Body of pancreas (tissue), 4 donors: ENCODE measurements around the gene TTC28. TPM values are rescaled to one million over a fixed set of nuclear protein-coding genes. Genes with fewer than 3 reads are reported as not detected.

ENCODE experiments used
- ATAC-seq: fragments of 150-250 bp; one replicate; pipeline ENCODE4 v1.9.1; 2016
- DNase-seq, 4 donors: peaks; one replicate each; pipeline ENCODE4 v3.0.0-alpha.2; 2019
- H3K27ac ChIP-seq, 4 donors: fragments of 200-600 bp; sonication (generic); 1 replicate in 3 of 4; 2 replicates in 1 of 4; pipeline versions ENCODE4 v1.5.1 to v1.6.1; 2016 to 2019; ENCODE audit warnings: mild to moderate bottlenecking in 1 of 4, mixed read lengths in 1 of 4, moderate library complexity in 1 of 4
- H3K27me3 ChIP-seq, 2 donors: fragments of 200-600 bp; sonication (generic); one replicate each; pipeline ENCODE4 v1.6.0; 2016; ENCODE audit warnings: mild to moderate bottlenecking in 1 of 2
- H3K36me3 ChIP-seq, 2 donors: fragments of 200-600 bp; sonication (generic); replicated peaks in 1 of 2; 2 replicates each; pipeline ENCODE4 v1.5.1; 2016; ENCODE audit warnings: low read depth in 2 of 2; ENCODE audit not compliant: insufficient read depth in 1 of 2
- H3K4me1 ChIP-seq: fragments of 200-600 bp; sonication (generic); one replicate; pipeline ENCODE4 v1.6.0; 2016
- H3K4me3 ChIP-seq, 2 donors: fragments of 200-600 bp; sonication (generic); 1 replicate in 1 of 2; 2 replicates in 1 of 2; pipeline ENCODE4 v1.5.1; 2016 to 2019
- H3K9me3 ChIP-seq, 3 donors: fragments of 200-600 bp; sonication (generic); 1 replicate in 2 of 3; 2 replicates in 1 of 3; pipeline ENCODE4 v1.5.1; 2016
- POLR2A ChIP-seq, 3 donors: fragments of 450-650 bp; IDR thresholded peaks; one replicate each; pipeline ENCODE4 v1.6.1; 2016; ENCODE audit warnings: antibody characterized with exemption in 3 of 3, mild to moderate bottlenecking in 2 of 3
- WGBS, 2 donors: methylation state at CpG; one replicate each; pipeline ENCODE4 v1.1.5; 2017; 5-methylcytosine and 5-hydroxymethylcytosine counted together
- intact Hi-C: fragments of 100-400 bp; cut with DNase I; formaldehyde crosslinking; loops from one replicate; pipeline ENCODE4 v1.15.1; 2023
- total RNA-seq, 2 donors: library from RNA; depleted of rRNA; stranded (reverse); fragments of >200 nt; gene quantifications; one replicate each; pipeline ENCODE4 v1.1.0, GENCODE V29; 2016
- TF ChIP-seq, protein P1 (sequence below), 7 experiments: fragments of 450-650 bp in 4 of 7; fragments of 200-600 bp in 3 of 7; sonication (generic) in 3 of 7; IDR thresholded peaks; one replicate each; pipeline ENCODE4 v1.5.1; 2016 to 2019; ENCODE audit warnings: antibody characterized with exemption in 7 of 7

Gene TTC28
- total RNA-seq, 2 donors from 2014 or later: 21.0 to 87.3 TPM

DNA sequence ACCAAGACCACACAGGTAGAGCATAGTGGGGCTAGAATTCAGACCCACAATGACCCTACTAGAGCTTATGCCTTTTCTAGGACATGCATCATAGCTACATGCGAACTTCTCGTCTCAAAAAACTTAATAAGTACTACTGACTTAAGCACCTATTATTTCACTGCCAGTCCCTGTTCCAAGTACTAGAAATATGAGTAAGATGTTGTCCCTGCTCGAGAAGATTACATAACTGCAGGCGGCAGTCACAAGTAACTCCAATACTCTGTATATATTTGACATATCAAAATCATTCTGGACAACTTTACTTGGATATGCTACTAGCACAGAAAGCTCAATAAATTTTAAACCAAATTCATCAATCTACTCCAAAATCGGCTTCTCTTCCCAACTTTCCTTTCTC is 235.0 kb downstream of the TTC28 start:
- 56 to 67% methylated on average over 5 of the region's 5 CpGs for WGBS, 2 donors
- H3K36me3 ChIP-seq: no peaks in the 10 kb centered on the region
- intact Hi-C loops: loop anchor here (10.0 kb wide), 1 partner anchor 420 kb away; no protein-coding TSS in a partner anchor
- ATAC-seq (no peak), DNase-seq (no peak)
- H3K27ac ChIP-seq: no peak overlapping the region
- no peaks in the 10 kb centered on the region for H3K9me3 ChIP-seq
- no peak for TF ChIP-seq POLR2A (IDR thresholded peaks at IDR 0.05)
- TF ChIP-seq, protein P1, sequence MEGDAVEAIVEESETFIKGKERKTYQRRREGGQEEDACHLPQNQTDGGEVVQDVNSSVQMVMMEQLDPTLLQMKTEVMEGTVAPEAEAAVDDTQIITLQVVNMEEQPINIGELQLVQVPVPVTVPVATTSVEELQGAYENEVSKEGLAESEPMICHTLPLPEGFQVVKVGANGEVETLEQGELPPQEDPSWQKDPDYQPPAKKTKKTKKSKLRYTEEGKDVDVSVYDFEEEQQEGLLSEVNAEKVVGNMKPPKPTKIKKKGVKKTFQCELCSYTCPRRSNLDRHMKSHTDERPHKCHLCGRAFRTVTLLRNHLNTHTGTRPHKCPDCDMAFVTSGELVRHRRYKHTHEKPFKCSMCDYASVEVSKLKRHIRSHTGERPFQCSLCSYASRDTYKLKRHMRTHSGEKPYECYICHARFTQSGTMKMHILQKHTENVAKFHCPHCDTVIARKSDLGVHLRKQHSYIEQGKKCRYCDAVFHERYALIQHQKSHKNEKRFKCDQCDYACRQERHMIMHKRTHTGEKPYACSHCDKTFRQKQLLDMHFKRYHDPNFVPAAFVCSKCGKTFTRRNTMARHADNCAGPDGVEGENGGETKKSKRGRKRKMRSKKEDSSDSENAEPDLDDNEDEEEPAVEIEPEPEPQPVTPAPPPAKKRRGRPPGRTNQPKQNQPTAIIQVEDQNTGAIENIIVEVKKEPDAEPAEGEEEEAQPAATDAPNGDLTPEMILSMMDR (IDR thresholded peaks at IDR 0.05): no peak
- no peak overlapping the region for H3K4me3 ChIP-seq
- no peaks in the 10 kb centered on the region for H3K27me3 ChIP-seq
- peaks cover 29% of the 10 kb centered on the region for H3K4me1 ChIP-seq

DNA sequence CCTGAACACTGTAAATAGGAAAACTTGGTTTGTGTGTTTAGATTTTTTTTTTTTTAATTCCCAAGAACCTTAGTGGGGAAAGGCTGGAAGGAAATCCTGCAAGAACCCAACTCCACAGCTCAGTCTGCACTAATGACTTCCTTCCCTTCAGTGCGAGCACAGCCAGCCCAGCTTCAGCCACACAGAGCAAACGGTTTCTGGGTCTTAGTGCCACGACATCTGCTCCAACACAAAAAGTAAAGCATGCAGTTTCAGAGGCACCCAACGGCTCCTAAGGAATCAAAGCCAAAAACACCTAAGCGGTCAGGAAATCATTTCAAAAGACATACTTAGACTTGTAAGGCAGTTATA is 236.1 kb downstream of the TTC28 start:
- DNase-seq: peak; percentile 66 to 79 (median 72)
- ATAC-seq: peak; percentile 68
- H3K4me1 ChIP-seq: peaks cover 32% of the 10 kb centered on the region
- H3K9me3 ChIP-seq: no peaks in the 10 kb centered on the region
- H3K4me3 ChIP-seq: peak overlapping the region in 1 of 2 donors; percentile 6
- 0 to 3% methylated on average over 5 of the region's 5 CpGs for WGBS, 2 donors
- H3K36me3 ChIP-seq: no peaks in the 10 kb centered on the region
- intact Hi-C loops: loop anchor here (10.0 kb wide), 1 partner anchor 419 kb away; no protein-coding TSS in a partner anchor
- no peaks in the 10 kb centered on the region for H3K27me3 ChIP-seq
- peak overlapping the region in 3 of 4 donors; percentile 60 to 80 (median 77) for H3K27ac ChIP-seq
- TF ChIP-seq, protein P1 (IDR thresholded peaks at IDR 0.05): no peak
- peak in 2 of 3 donors; percentile 67 to 75 for TF ChIP-seq POLR2A (IDR thresholded peaks at IDR 0.05)

DNA sequence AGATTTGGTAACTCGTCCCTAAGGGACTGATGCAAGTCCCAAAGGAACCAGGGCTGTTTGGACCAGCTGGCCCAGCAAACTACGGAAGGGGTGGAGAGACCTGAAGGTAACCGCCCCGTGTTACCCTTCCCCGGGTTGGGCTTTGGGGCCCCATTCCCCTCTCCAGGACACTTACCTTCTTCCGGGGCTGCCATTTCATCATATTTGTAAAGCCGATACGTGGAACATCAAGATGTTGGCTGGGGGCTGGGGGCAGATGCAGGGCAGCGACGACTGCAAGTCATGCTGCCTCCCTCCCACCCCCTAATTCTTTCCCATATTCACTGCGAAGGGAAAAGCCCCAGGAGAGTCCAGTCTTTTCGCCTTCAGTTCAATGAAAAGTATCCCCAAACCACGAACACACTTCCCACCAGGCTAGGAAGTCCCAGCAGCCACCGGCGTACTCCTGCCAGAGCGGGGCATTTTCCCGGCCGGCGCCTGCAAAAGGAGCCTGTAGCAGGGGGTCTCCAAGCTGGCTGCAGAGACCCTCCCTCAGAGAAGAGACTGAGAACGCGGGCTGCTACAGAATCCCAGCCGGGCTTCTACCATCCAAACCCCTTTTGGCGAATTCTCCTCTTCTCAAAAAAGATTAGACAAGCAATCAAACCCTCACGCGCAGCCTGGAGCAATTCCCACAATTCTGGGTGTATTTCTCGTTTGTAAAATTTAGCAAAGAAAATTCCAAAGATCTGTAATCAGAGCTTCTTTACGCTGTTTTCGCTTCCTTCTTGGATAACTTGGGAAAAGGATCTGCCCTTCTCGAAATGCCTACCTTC is 236.7 kb downstream of the TTC28 start:
- Histone ChIP-seq H3K36me3 (no peaks in the 10 kb centered on the region), H3K4me3 (peak overlapping the region; percentile 6 to 35), H3K9me3 (no peaks in the 10 kb centered on the region), H3K27me3 (no peaks in the 10 kb centered on the region), H3K4me1 (peaks cover 36% of the 10 kb centered on the region), H3K27ac (peak overlapping the region; percentile 60 to 80 (median 77))
- DNase-seq (peak; percentile 41 to 52 (median 46)), ATAC-seq (peak; percentile 46)
- intact Hi-C loops: loop anchor here (10.0 kb wide), 1 partner anchor 418 kb away; no protein-coding TSS in a partner anchor
- WGBS, 2 donors: 1% methylated on average over 29 of the region's 29 CpGs
- TF ChIP-seq, protein P1 (IDR thresholded peaks at IDR 0.05): no peak

DNA sequence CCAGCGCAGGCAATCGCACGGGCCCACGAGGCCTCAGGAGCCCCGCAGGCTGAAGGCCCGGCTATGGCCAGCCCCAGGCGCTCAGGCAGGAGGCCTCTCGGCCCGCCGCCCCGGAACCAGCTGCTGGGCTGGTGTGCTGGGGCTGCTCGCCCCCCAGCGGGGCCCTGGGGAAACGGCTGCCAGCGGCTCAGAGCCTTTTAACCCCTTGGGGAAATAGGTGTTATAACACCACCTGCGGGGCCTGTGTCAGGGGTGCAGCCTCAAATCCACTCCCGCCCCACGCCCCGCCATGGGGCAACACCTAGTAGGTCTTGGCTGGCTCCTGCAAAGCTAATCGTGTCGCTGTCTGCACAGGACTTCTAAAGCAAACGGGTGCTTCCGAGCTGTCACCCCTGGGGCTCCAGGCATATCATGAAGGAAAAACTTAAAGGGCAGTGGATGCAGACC is 237.4 kb downstream of the TTC28 start:
- H3K9me3 ChIP-seq: no peaks in the 10 kb centered on the region
- H3K4me3 ChIP-seq: peak overlapping the region; percentile 6 to 35
- DNase-seq (peak; percentile 81 to 89 (median 84)), ATAC-seq (peak; percentile 89)
- intact Hi-C loops: loop anchor here (10.0 kb wide), 1 partner anchor 417 kb away; no protein-coding TSS in a partner anchor
- no peaks in the 10 kb centered on the region for H3K36me3 ChIP-seq
- H3K27ac ChIP-seq: peak overlapping the region; percentile 60 to 80 (median 77)
- peak in 1 of 3 donors; percentile 55 for TF ChIP-seq POLR2A (IDR thresholded peaks at IDR 0.05)
- TF ChIP-seq, protein P1 (IDR thresholded peaks at IDR 0.05): peak; percentile 47 to 87 (median 73)
- H3K4me1 ChIP-seq: peaks cover 36% of the 10 kb centered on the region
- WGBS, 2 donors: 0 to 1% methylated on average over 2 to 23 of the region's 23 CpGs
- no peaks in the 10 kb centered on the region for H3K27me3 ChIP-seq
